Breast epithelium (tissue), 3 donors: ENCODE data around the gene CLK2.

ENCODE experiments used
- POLR2A ChIP-seq: fragments of 450-650 bp; IDR thresholded peaks from one replicate; pipeline ENCODE4 v1.6.1; 2016; ENCODE audit warnings: antibody characterized with exemption, mild to moderate bottlenecking, moderate library complexity
- TF ChIP-seq, protein P1 (sequence below), 3 donors: fragments of 450-650 bp; IDR thresholded peaks; one replicate each; pipeline ENCODE4 v1.5.1; 2016 to 2017; ENCODE audit warnings: antibody characterized with exemption in 3 of 3, mild to moderate bottlenecking in 3 of 3, moderate library complexity in 3 of 3

DNA sequence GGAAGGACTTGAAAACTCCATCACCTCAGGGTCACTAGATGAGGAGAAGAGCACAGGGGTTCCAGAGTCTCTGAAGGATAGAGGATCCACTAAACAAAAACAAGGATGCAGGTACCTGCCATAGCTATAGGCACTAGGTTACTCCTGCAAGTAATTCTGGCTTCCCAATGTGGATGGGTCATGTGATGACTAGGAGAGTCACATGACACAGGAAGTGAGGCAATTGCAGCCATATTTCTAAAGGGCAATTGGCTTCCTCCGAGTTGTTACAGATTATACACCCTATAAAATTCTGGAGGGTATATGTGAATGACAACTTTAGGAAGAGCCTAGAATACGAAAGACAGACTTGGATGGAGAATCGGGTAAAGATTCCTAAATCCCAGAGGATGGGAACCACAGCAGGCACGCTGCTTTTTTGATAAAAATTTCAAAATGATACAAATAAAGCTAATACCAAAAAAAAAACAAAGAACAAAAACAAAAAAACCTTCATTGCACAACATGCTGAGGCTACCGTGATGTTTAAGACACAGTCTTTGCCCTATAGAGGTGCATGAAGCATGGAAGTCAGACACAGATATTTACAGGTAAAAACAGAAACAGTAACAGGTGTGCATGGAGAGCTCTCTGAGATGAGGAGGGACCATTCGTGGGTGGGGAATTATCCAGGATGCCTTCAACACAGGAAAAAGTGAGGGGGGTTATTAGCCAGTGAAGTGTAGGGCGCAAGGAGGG is 54.3 kb downstream of the CLK2 start:
- no peak for TF ChIP-seq POLR2A
- TF ChIP-seq, protein P1, sequence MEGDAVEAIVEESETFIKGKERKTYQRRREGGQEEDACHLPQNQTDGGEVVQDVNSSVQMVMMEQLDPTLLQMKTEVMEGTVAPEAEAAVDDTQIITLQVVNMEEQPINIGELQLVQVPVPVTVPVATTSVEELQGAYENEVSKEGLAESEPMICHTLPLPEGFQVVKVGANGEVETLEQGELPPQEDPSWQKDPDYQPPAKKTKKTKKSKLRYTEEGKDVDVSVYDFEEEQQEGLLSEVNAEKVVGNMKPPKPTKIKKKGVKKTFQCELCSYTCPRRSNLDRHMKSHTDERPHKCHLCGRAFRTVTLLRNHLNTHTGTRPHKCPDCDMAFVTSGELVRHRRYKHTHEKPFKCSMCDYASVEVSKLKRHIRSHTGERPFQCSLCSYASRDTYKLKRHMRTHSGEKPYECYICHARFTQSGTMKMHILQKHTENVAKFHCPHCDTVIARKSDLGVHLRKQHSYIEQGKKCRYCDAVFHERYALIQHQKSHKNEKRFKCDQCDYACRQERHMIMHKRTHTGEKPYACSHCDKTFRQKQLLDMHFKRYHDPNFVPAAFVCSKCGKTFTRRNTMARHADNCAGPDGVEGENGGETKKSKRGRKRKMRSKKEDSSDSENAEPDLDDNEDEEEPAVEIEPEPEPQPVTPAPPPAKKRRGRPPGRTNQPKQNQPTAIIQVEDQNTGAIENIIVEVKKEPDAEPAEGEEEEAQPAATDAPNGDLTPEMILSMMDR (IDR thresholded peaks at IDR 0.05) = no peak
